ENCODE results near the gene C3orf80.

Gene C3orf80

GRCh38 chr3:160210799-160211221, 14.4 kb upstream of the C3orf80 start:
- peak; percentile 30 for DNase-seq (ENCODE audit: low spot score)
- CTCF ChIA-PET: no interaction called here
- POLR2A ChIA-PET (ENCODE audit: low non-redundant PET): no interaction called here
- H3K27ac ChIP-seq: no peak overlapping the region
- no peak for TF ChIP-seq CTCF (conservative IDR thresholded peaks at IDR 0.05; ENCODE audit: low read depth)

- no peak overlapping the region for H3K27ac ChIP-seq
- ChIA-PET CTCF (no interaction called here), POLR2A (ENCODE audit: low non-redundant PET) (no interaction called here)
- no peak for TF ChIP-seq CTCF (conservative IDR thresholded peaks at IDR 0.05; ENCODE audit: low read depth)
- DNase-seq (ENCODE audit: low spot score): no peak
These were observed 12.0 kb upstream of the C3orf80 start for GRCh38 chr3:160213191-160213590.

GRCh38 chr3:160217675-160218074, 7.5 kb upstream of the C3orf80 start:
- ChIA-PET CTCF (no interaction called here), POLR2A (ENCODE audit: low non-redundant PET) (no interaction called here)
- DNase-seq (ENCODE audit: low spot score): no peak
- H3K27ac ChIP-seq: no peak overlapping the region
- TF ChIP-seq CTCF (conservative IDR thresholded peaks at IDR 0.05; ENCODE audit: low read depth): no peak

- TF ChIP-seq CTCF (conservative IDR thresholded peaks at IDR 0.05; ENCODE audit: low read depth): no peak
- POLR2A ChIA-PET (ENCODE audit: low non-redundant PET): no interaction called here
- CTCF ChIA-PET: no interaction called here
- no peak overlapping the region for H3K27ac ChIP-seq
- DNase-seq (ENCODE audit: low spot score): no peak
These were observed 7.1 kb upstream of the C3orf80 start for GRCh38 chr3:160218136-160218535.

- POLR2A ChIA-PET (ENCODE audit: low non-redundant PET): no interaction called here
- no peak overlapping the region for H3K27ac ChIP-seq
- CTCF ChIA-PET: no interaction called here
- no peak for DNase-seq (ENCODE audit: low spot score)
- no peak for TF ChIP-seq CTCF (conservative IDR thresholded peaks at IDR 0.05; ENCODE audit: low read depth)
These were observed 5.2 kb upstream of the C3orf80 start for GRCh38 chr3:160220038-160220437.

GRCh38 chr3:160221019-160221418, 4.2 kb upstream of the C3orf80 start:
- CTCF ChIA-PET: no interaction called here
- POLR2A ChIA-PET (ENCODE audit: low non-redundant PET): no interaction called here
- no peak overlapping the region for H3K27ac ChIP-seq
- TF ChIP-seq CTCF (conservative IDR thresholded peaks at IDR 0.05; ENCODE audit: low read depth): no peak
- no peak for DNase-seq (ENCODE audit: low spot score)

GRCh38 chr3:160224256-160224655, 966 bp upstream of the C3orf80 start:
- TF ChIP-seq CTCF (conservative IDR thresholded peaks at IDR 0.05; ENCODE audit: low read depth): no peak
- H3K27ac ChIP-seq: no peak overlapping the region
- CTCF ChIA-PET: interaction anchor here (0.7 kb wide), 1 partner anchor 137 kb away, joined by 3 read pairs; no protein-coding TSS in a partner anchor
- POLR2A ChIA-PET (ENCODE audit: low non-redundant PET): no interaction called here
- DNase-seq (ENCODE audit: low spot score): no peak
